Inflammatory macrophage treated with lipopolysaccharide for 1 hour (primary cell): ENCODE data around the gene HPSE2.
A peak's percentile ranks its signal among the peaks of the same experiment; 100 is the strongest.
"Not testable (repeated sequence)": the region's sequence is repeated elsewhere in the genome, so short reads cannot be mapped to it uniquely, and the experiment has no call there.

ENCODE experiments used
- DNase-seq, 2 donors: peaks; one replicate each; pipeline ENCODE4 v3.0.0-alpha.2; 2020 to 2022

HPSE2 gene

DNA sequence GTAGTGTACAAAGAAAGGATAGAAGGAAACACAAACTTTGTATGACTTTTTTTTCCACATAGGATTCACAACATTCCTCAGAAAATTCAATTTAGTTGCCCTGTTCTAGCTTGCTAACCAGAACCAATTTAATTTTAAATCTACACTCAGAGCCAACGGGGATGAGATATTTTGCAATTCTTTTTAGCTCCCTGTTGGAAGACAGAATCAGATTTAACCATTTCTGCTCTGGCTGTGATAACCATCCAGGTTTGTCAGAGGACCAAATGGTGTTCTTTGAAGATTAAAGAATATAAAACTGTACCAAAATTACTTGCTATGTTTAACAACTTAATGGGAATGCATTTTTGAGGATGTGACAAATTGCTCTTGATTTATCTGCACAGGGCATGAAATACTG is 319.7 kb downstream of the HPSE2 start:
- DNase-seq, result no peak

GRCh38 chr10:98910546-98910945 is 325.1 kb downstream of the HPSE2 start:
- no peak for DNase-seq

GRCh38 chr10:98910048-98910447 is 325.6 kb downstream of the HPSE2 start:
- no peak for DNase-seq

DNA sequence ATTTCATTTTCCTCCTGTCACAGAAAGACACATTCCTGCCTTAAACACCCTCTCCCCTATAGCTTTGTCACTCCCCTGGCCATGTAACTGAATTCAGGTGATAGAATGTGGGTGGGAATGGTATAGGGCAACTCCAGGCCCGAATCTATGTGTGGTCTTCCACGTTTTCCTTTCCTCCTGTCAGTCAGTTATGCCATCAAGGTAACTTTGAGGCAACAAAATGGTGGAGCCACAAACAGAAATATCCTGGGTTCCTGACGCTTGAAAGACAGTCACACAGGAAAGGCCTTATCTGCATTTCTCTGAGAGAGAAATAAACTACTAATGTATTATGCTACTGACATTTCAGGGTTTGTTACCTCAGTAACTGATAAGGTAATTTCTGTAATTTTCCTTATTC is 326.8 kb downstream of the HPSE2 start:
- no peak for DNase-seq

- DNase-seq, result not testable (repeated sequence)
Measured at GRCh38 chr10:98908247-98908646, 327.4 kb downstream of the HPSE2 start.

GRCh38 chr10:98901441-98902110 is 334.1 kb downstream of the HPSE2 start:
- no peak for DNase-seq

- DNase-seq, result no peak
Measured at GRCh38 chr10:98899018-98899417, 336.6 kb downstream of the HPSE2 start.

DNA sequence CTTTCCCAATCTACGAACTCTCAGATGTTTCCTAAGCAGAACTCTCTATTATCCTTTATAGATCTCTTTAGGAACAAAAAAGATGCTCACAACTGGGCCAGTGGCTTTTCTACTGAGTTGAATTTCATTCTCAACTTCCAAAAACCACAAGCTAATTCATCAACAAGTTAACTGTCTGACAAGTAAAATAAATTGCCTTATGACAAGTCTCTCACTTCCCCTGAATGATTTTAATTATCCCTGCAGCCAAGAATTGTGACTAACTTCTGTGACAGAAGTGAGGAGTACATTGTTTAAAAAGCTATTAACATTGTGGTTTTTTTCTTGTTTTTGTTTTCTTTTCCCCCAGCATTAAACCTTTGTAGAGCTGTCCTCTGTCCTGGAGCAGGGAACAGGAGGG is 343.1 kb downstream of the HPSE2 start:
- no peak for DNase-seq

GRCh38 chr10:98886686-98887085 is 349.0 kb downstream of the HPSE2 start:
- peak; percentile 67 to 75 for DNase-seq

- DNase-seq, result no peak
Measured at GRCh38 chr10:98885378-98885777, 350.3 kb downstream of the HPSE2 start.

DNA sequence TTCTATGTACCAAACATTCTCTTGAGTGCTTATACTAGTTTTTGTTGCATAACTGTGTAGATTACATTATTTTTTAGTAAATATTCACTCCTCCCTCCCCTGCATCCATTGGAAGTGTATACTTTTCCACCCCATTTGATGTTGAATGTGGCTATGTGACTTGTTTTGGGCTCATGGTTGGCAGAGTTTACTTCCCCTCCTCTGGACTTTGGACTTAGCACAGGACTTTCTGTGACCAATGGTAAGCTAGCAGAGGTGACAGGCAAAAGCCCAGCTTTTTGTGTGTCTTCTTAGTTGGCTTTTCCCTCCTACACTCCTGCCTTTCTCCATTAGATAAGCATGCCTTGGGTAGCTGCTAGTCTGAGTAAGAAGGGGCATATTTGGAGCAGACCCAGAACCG is 353.9 kb downstream of the HPSE2 start:
- DNase-seq, result no peak

- DNase-seq, result no peak
Measured at GRCh38 chr10:98880971-98881370, 354.7 kb downstream of the HPSE2 start.

- DNase-seq, result no peak
Measured at GRCh38 chr10:98878921-98879320, 356.7 kb downstream of the HPSE2 start.

DNA sequence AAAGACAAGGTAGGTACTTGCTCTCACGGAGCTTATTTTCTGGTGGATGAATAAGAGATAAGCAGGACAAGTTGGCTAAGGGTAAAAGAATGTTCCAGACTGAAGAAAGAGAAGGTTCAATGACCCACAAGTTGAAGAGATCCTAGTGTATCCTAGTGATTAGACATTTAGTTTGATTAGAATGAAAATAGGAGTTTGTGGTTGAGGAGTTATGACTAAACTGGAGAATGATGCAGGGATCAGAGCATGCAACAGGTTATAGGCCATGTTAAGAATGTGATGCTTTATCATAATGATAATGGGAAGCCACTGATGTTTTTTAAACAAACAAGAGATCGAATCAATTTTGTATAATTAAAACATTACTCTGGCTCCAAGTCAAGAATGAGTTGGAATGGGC is 357.2 kb downstream of the HPSE2 start:
- no peak for DNase-seq

DNA sequence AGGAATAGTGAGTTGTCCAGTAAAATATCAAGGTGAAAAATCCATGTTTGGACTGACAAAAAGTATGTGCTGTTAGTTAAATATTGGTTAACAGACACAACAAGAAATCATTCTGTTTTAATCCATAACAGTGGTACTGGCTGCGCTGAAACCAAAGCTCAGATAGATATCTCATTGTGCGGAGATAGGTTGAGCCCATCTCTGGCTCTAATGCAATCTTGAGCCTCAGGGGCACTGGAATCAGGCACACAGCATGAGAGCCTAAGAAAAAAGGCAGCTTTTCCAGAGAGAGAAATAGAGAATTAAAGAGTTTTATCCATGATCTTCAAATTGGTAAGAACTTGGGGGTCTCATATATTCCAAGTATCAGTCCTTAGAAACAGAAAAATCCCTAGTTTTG is 373.7 kb downstream of the HPSE2 start:
- DNase-seq, result no peak

- no peak for DNase-seq
Measured at GRCh38 chr10:98858525-98858924, 377.1 kb downstream of the HPSE2 start.

- DNase-seq, result no peak
Measured at GRCh38 chr10:98855403-98856189, 380.1 kb downstream of the HPSE2 start.

DNA sequence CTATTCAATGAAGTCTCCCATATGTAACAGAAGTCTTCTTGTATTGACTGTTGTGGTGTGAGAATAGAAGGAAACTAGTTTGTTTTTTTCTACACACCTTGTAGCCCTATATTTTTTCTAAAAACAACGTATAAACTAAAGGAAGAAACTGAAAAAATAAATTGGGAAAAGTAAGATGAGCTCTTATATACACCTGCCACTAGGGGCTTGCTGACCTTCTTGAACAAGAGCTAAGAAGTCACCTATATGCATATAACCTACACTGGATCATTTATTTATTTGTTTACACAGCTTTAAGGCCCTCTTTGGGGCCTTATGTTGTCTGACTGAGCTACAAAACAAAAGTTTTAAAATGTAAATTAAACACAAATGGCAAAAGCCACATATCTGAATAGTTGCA is 383.0 kb downstream of the HPSE2 start:
- no peak for DNase-seq

GRCh38 chr10:98848361-98848760 is 387.3 kb downstream of the HPSE2 start:
- no peak for DNase-seq

- DNase-seq, result no peak
Measured at GRCh38 chr10:98846787-98847186, 388.9 kb downstream of the HPSE2 start.

GRCh38 chr10:98833542-98833941 is 402.1 kb downstream of the HPSE2 start:
- no peak for DNase-seq

DNA sequence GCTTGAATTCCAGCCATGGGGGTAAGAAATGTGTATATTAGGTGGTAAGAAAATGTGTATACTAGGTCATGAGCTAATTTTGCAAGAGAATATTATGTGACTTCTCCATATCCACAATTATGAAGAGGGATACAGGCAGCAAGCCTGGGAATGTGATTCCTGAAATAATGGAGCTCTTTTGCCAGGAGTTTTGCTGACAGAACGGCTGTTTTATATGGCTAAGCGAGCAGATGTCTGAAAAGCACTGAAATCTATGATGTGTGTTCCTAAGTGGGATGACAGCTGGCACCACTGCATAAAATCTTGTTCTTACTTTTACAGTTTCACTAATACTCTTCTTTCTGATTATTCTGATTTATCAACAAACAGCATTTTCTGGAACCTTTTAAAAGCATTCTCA is 402.9 kb downstream of the HPSE2 start:
- no peak for DNase-seq

GRCh38 chr10:98832196-98832595 is 403.5 kb downstream of the HPSE2 start:
- DNase-seq, result no peak

DNA sequence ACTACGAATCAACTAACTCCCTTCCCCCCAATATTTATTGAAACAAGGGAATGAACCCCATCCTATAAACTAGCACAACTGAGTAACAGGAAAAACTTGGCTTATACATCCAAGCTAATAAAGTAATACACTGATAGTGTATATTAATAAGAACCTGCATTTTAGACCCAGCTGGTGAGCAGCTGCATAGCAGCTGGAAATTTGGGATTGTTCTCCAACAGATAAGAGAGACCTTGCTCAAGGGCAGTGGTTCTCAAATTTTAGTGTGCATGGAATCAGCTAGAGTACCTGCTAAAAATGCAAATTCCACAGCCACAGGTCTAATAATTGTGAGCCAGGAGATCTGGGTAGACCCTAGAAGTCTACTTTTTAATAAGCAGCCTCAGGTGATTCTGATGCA is 404.3 kb downstream of the HPSE2 start:
- DNase-seq, result no peak

DNA sequence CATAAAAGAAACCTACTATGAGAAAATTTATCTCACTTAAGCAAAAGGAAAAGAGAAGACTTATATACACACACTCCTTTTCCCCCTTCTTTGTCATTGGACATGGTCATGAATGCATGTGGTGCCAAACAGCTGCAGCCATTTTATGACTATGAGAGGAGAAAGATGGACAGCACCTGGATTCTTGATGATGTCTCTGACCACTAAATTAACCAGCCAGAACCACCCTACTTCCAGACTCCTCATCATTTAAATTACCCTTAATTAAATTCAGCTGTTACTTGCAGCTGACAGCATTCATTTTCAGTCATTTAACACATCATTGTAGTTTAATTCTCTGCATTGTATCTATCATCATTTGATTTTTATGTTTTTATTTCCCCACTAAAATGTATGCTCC is 409.9 kb downstream of the HPSE2 start:
- DNase-seq, result no peak
